ENCODE measurements around the gene TBC1D24. TPM values are rescaled to one million over a fixed set of nuclear protein-coding genes. Genes with fewer than 3 reads are reported as not detected.

The TBC1D24 gene
- 10 to 100 TPM; 12.3 to 23.5 (median 14.7) TPM for total RNA-seq

GRCh38 chr16:2474877-2475412, at the start of gene TBC1D24:
Gene TBC1D24, plus strand, starts transcription at chr16:2475127. Its CDS starts 21,022 bp downstream, at chr16:2496149.
- peaks cover 43 to 46% of the 10 kb centered on the region in 2 donors for H3K4me1 ChIP-seq (replicated peaks in 1 of 2)
- H3K4me3 ChIP-seq, result peak within 1 kb of the TSS; percentile 66 to 93 (median 77)
- peak; percentile 49 to 78 (median 54) for ATAC-seq (replicated peaks in 6 of 8)
- no CpG with 5 or more reads among the region's 77 CpGs for WGBS, 10 experiments
- H3K27ac ChIP-seq, result peak within 1 kb of the TSS; percentile 71 to 78
- in situ Hi-C loops (cut with MboI; ENCODE audit: low pct_unique_long_range_greater_than_20kb in 2 of 9, low sequenced_read_pairs in 9 of 9, unreplicated experiment in 9 of 9), result loop anchor here in 1 of 9 experiments (25.0 kb wide), 1 partner anchor 138 kb away; the partner anchor contains the start of gene ABCA3

- 66 to 100% (median 83%) methylated on average over 1 to 6 of the region's 13 CpGs; no CpG with 5 or more reads in 4 of the 10 experiments for WGBS, 10 experiments
- Histone ChIP-seq H3K4me1 (replicated peaks in 1 of 2) (peaks cover 5 to 9% of the 10 kb centered on the region in 2 donors), H3K4me3 (no peak overlapping the region), H3K27ac (no peak overlapping the region)
- no peak for ATAC-seq (replicated peaks in 6 of 8)
- in situ Hi-C loops (cut with MboI; ENCODE audit: low pct_unique_long_range_greater_than_20kb in 2 of 9, low sequenced_read_pairs in 9 of 9, unreplicated experiment in 9 of 9), result loop anchor here in 1 of 9 experiments (25.0 kb wide), 1 partner anchor 89 kb away; the partner anchor contains the start of gene ABCA3
These were observed 49.0 kb upstream of the TBC1D24 start for GRCh38 chr16:2425825-2426430.

GRCh38 chr16:2426941-2427361, 48.0 kb upstream of the TBC1D24 start:
- 65 to 100% (median 73%) methylated on average over 1 to 6 of the region's 6 CpGs; no CpG with 5 or more reads in 5 of the 10 experiments for WGBS, 10 experiments
- H3K4me3 ChIP-seq, result no peak overlapping the region
- no peak for ATAC-seq (replicated peaks in 6 of 8)
- no peak overlapping the region for H3K27ac ChIP-seq
- in situ Hi-C loops (cut with MboI; ENCODE audit: low pct_unique_long_range_greater_than_20kb in 2 of 9, low sequenced_read_pairs in 9 of 9, unreplicated experiment in 9 of 9), result loop anchor here in 1 of 9 experiments (25.0 kb wide), 1 partner anchor 90 kb away; the partner anchor contains the start of gene ABCA3
- peaks cover 9 to 12% of the 10 kb centered on the region in 2 donors for H3K4me1 ChIP-seq (replicated peaks in 1 of 2)

GRCh38 chr16:2427526-2427925, 47.4 kb upstream of the TBC1D24 start:
- in situ Hi-C loops (cut with MboI; ENCODE audit: low pct_unique_long_range_greater_than_20kb in 2 of 9, low sequenced_read_pairs in 9 of 9, unreplicated experiment in 9 of 9), result loop anchor here in 1 of 9 experiments (25.0 kb wide), 1 partner anchor 90 kb away; the partner anchor contains the start of gene ABCA3
- ATAC-seq (replicated peaks in 6 of 8), result no peak
- Histone ChIP-seq H3K27ac (no peak overlapping the region), H3K4me3 (no peak overlapping the region), H3K4me1 (replicated peaks in 1 of 2) (peaks cover 9 to 12% of the 10 kb centered on the region in 2 donors)
- whole genome bisulfite sequencing, 10 experiments, result 60 to 93% (median 85%) methylated on average over 1 to 3 of the region's 4 CpGs; no CpG with 5 or more reads in 6 of the 10 experiments

GRCh38 chr16:2428051-2428783, 46.7 kb upstream of the TBC1D24 start:
- WGBS, 10 experiments, result 47 to 100% (median 74%) methylated on average over 1 to 7 of the region's 28 CpGs; no CpG with 5 or more reads in 6 of the 10 experiments
- in situ Hi-C loops (cut with MboI; ENCODE audit: low pct_unique_long_range_greater_than_20kb in 2 of 9, low sequenced_read_pairs in 9 of 9, unreplicated experiment in 9 of 9), result loop anchor here in 1 of 9 experiments (25.0 kb wide), 1 partner anchor 91 kb away; the partner anchor contains the start of gene ABCA3
- Histone ChIP-seq H3K4me3 (peak overlapping the region; percentile 61 to 90 (median 68)), H3K27ac (peak overlapping the region in 1 of 2 donors; percentile 72), H3K4me1 (replicated peaks in 1 of 2) (peaks cover 9 to 12% of the 10 kb centered on the region in 2 donors)
- peak; percentile 3 to 47 (median 24) for ATAC-seq (replicated peaks in 6 of 8)

- peak in 1 of 8 experiments; percentile 51 for ATAC-seq (replicated peaks in 6 of 8)
- peak overlapping the region; percentile 17 to 72 for H3K27ac ChIP-seq
- in situ Hi-C loops (cut with MboI; ENCODE audit: low pct_unique_long_range_greater_than_20kb in 2 of 9, low sequenced_read_pairs in 9 of 9, unreplicated experiment in 9 of 9), result loop anchor here in 1 of 9 experiments (25.0 kb wide), 1 partner anchor 91 kb away; the partner anchor contains the start of gene ABCA3
- peak overlapping the region; percentile 61 to 90 (median 68) for H3K4me3 ChIP-seq
- H3K4me1 ChIP-seq (replicated peaks in 1 of 2), result peaks cover 9 to 12% of the 10 kb centered on the region in 2 donors
- 0% methylated on average over 1 of the region's 24 CpGs; no CpG with 5 or more reads in 8 of the 10 experiments for WGBS, 10 experiments
These were observed 46.2 kb upstream of the TBC1D24 start for GRCh38 chr16:2428784-2429033.

GRCh38 chr16:2429034-2429770, 45.7 kb upstream of the TBC1D24 start, which contains the start of gene CCNF:
Gene CCNF, plus strand, starts transcription at chr16:2429447. Its CDS starts 35 bp downstream, at chr16:2429482.
- WGBS, 10 experiments, result 0 to 1% methylated on average over 4 to 16 of the region's 103 CpGs; no CpG with 5 or more reads in 8 of the 10 experiments
- in situ Hi-C loops (cut with MboI; ENCODE audit: low pct_unique_long_range_greater_than_20kb in 2 of 9, low sequenced_read_pairs in 9 of 9, unreplicated experiment in 9 of 9), result loop anchor here in 1 of 9 experiments (25.0 kb wide), 1 partner anchor 92 kb away; the partner anchor contains the start of gene ABCA3
- H3K27ac ChIP-seq, result peak within 1 kb of the TSS; percentile 17 to 72
- peak; percentile 84 to 94 (median 91) for ATAC-seq (replicated peaks in 6 of 8)
- peaks cover 9 to 12% of the 10 kb centered on the region in 2 donors for H3K4me1 ChIP-seq (replicated peaks in 1 of 2)
- peak within 1 kb of the TSS; percentile 61 to 90 (median 68) for H3K4me3 ChIP-seq

- Histone ChIP-seq H3K4me1 (replicated peaks in 1 of 2) (peaks cover 9 to 12% of the 10 kb centered on the region in 2 donors), H3K27ac (no peak overlapping the region), H3K4me3 (peak overlapping the region; percentile 61 to 90 (median 68))
- 0 to 37% (median 3%) methylated on average over 1 to 19 of the region's 46 CpGs for WGBS, 10 experiments
- ATAC-seq (replicated peaks in 6 of 8), result peak; percentile 4 to 14 (median 8)
- in situ Hi-C loops (cut with MboI; ENCODE audit: low pct_unique_long_range_greater_than_20kb in 2 of 9, low sequenced_read_pairs in 9 of 9, unreplicated experiment in 9 of 9), result loop anchor here in 1 of 9 experiments (25.0 kb wide), 1 partner anchor 93 kb away; the partner anchor contains the start of gene ABCA3
These were observed 44.9 kb upstream of the TBC1D24 start for GRCh38 chr16:2429771-2430663.

GRCh38 chr16:2432286-2432685, 42.6 kb upstream of the TBC1D24 start:
- no peak overlapping the region for H3K27ac ChIP-seq
- 80 to 100% (median 96%) methylated on average over 1 to 6 of the region's 6 CpGs; no CpG with 5 or more reads in 3 of the 10 experiments for WGBS, 10 experiments
- in situ Hi-C loops (cut with MboI; ENCODE audit: low pct_unique_long_range_greater_than_20kb in 2 of 9, low sequenced_read_pairs in 9 of 9, unreplicated experiment in 9 of 9), result loop anchor here in 1 of 9 experiments (25.0 kb wide), 1 partner anchor 95 kb away; the partner anchor contains the start of gene ABCA3
- no peak for ATAC-seq (replicated peaks in 6 of 8)
- H3K4me1 ChIP-seq (replicated peaks in 1 of 2), result peaks cover 9 to 12% of the 10 kb centered on the region in 2 donors
- H3K4me3 ChIP-seq, result no peak overlapping the region

GRCh38 chr16:2432801-2433505, 42.0 kb upstream of the TBC1D24 start:
- in situ Hi-C loops (cut with MboI; ENCODE audit: low pct_unique_long_range_greater_than_20kb in 2 of 9, low sequenced_read_pairs in 9 of 9, unreplicated experiment in 9 of 9), result loop anchor here in 1 of 9 experiments (25.0 kb wide), 1 partner anchor 96 kb away; the partner anchor contains the start of gene ABCA3
- WGBS, 10 experiments, result 87 to 100% (median 97%) methylated on average over 2 to 10 of the region's 15 CpGs; no CpG with 5 or more reads in 3 of the 10 experiments
- Histone ChIP-seq H3K4me3 (no peak overlapping the region), H3K27ac (no peak overlapping the region), H3K4me1 (replicated peaks in 1 of 2) (peaks cover 9 to 12% of the 10 kb centered on the region in 2 donors)
- ATAC-seq (replicated peaks in 6 of 8), result no peak
